K562 (cell line): ENCODE measurements around the gene KRTAP10-4. TPM values are rescaled to one million over a fixed set of nuclear protein-coding genes. Genes with fewer than 3 reads are reported as not detected.

Source experiments
- ATAC-seq: fragments of 200-7000 bp; cut with Tn5 transposase; 3 replicates; pipeline ENCODE4 v1.9.1; 2020; ENCODE audit warnings: moderate library complexity
- BruUV-seq: library from RNA; stranded (reverse); fragments of 400-500 nt; replicated peaks from 2 replicates; lab custom pipeline; 2021; lab: Mats Ljungman, UMichigan
- CTCF ChIA-PET: fragments of 300-600 bp; formaldehyde crosslinking; extraction: SDS; loops from one replicate; lab custom pipeline; 2021; ENCODE audit warnings: low intra/inter-chr PET ratio; lab: Yijun Ruan, JAX
- POLR2A ChIA-PET: fragments of 300-600, 350-650 bp; sonication (Branson Sonifier 250); formaldehyde crosslinking; extraction: SDS; loops from one replicate; lab custom pipeline; 2021; ENCODE audit warnings: antibody characterized with exemption, inconsistent platforms; lab: Yijun Ruan, JAX
- DNase-seq, 4 experiments: peaks; one replicate each; pipeline versions ENCODE4 v3.0.0 to v3.0.0-alpha.2; 2011 to 2018; ENCODE audit warnings: low spot score in 3 of 4, mixed read lengths in 3 of 4; ENCODE audit errors: extremely low read depth in 1 of 4
- FAIRE-seq: peaks from 2 replicates; lab custom pipeline; 2011; peaks lifted over from hg19 to GRCh38; lab: Jason Lieb, UNC
- H2AFZ ChIP-seq: 2 replicates; pipeline ENCODE4 v1.6.0; 2011; ENCODE audit warnings: low read depth, low read length, control low read depth, inconsistent platforms
- H3K27ac ChIP-seq: fragments of 200-600 bp; 3 replicates; pipeline ENCODE4 v1.8.0; 2011; ENCODE audit warnings: low read depth, mild to moderate bottlenecking, control low read depth, inconsistent platforms, low read length, moderate library complexity, mixed read lengths; ENCODE audit errors: extremely low read depth
- H3K27me3 ChIP-seq, 2 experiments: fragments of 300-600 bp in 1 of 2; 2 replicates in 1 of 2; 3 replicates in 1 of 2; pipeline versions ENCODE4 v1.6.0 to v1.8.0; 2011; ENCODE audit warnings: inconsistent platforms in 2 of 2, low read length in 2 of 2, mild to moderate bottlenecking in 1 of 2, mixed read lengths in 1 of 2, moderate library complexity in 1 of 2; ENCODE audit not compliant: control insufficient read depth in 2 of 2, insufficient read depth in 2 of 2
- H3K36me3 ChIP-seq: fragments of 300-600 bp; 3 replicates; pipeline ENCODE4 v1.8.0; 2011; ENCODE audit warnings: mild to moderate bottlenecking, low read length, inconsistent platforms; ENCODE audit not compliant: control insufficient read depth, insufficient read depth
- H3K4me1 ChIP-seq, 2 experiments: fragments of 200-600 bp in 1 of 2; replicated peaks in 1 of 2; 2 replicates in 1 of 2; 3 replicates in 1 of 2; pipeline versions ENCODE4 v1.5.1 to v1.8.0; 2011; ENCODE audit warnings: inconsistent platforms in 2 of 2, low read length in 2 of 2, mild to moderate bottlenecking in 1 of 2, mixed read lengths in 1 of 2, moderate library complexity in 1 of 2; ENCODE audit not compliant: control insufficient read depth in 2 of 2, insufficient read depth in 2 of 2
- H3K4me2 ChIP-seq: 2 replicates; pipeline ENCODE4 v1.6.1; 2011; ENCODE audit warnings: low read length, control low read depth, inconsistent platforms, mixed read lengths; ENCODE audit not compliant: insufficient read depth
- H3K4me3 ChIP-seq: fragments of 200-600 bp; sonication (generic), shearing (Covaris generic); 2 replicates; pipeline ENCODE4 v1.5.1; 2016; ENCODE audit warnings: control low read depth, inconsistent platforms
- H3K79me2 ChIP-seq: fragments of 200-600 bp; 3 replicates; pipeline ENCODE4 v1.8.0; 2011; ENCODE audit warnings: low read length, inconsistent platforms; ENCODE audit not compliant: control insufficient read depth, insufficient read depth
- H3K9ac ChIP-seq, 2 experiments: 2 replicates each; pipeline versions ENCODE4 v1.6.0 to v1.6.1; 2011; ENCODE audit warnings: low read depth in 2 of 2, low read length in 2 of 2, control low read depth in 1 of 2, inconsistent platforms in 1 of 2, mild to moderate bottlenecking in 1 of 2, mixed read lengths in 1 of 2; ENCODE audit not compliant: insufficient read depth in 1 of 2
- H3K9me1 ChIP-seq: one replicate; pipeline ENCODE4 v1.6.0; 2011; ENCODE audit warnings: inconsistent platforms, mild to moderate bottlenecking, low read length, moderate library complexity; ENCODE audit not compliant: control insufficient read depth, insufficient read depth
- H3K9me3 ChIP-seq: replicated peaks from 2 replicates; pipeline ENCODE4 v1.5.1; 2011; ENCODE audit warnings: low read depth, low read length, inconsistent platforms; ENCODE audit not compliant: control insufficient read depth, insufficient read depth
- H4K20me1 ChIP-seq: replicated peaks from 2 replicates; pipeline ENCODE4 v1.6.1; 2011; ENCODE audit warnings: low read length, inconsistent platforms, mixed read lengths; ENCODE audit not compliant: control insufficient read depth, insufficient read depth
- BRF1 ChIP-seq: IDR thresholded peaks from 3 replicates; pipeline ENCODE4 v1.6.1; 2011; ENCODE audit warnings: borderline replicate concordance, mild to moderate bottlenecking; ENCODE audit not compliant: insufficient read length; ENCODE audit errors: extremely low read depth
- CBFA2T2 ChIP-seq: fragments of 450-650 bp; conservative IDR thresholded peaks from 2 replicates; pipeline ENCODE4 v1.6.1; 2017; ENCODE audit warnings: mild to moderate bottlenecking
- ERF ChIP-seq: fragments of 450-650 bp; formaldehyde crosslinking; IDR thresholded peaks from 2 replicates; pipeline ENCODE4 v1.4.0; 2020; ENCODE audit warnings: mild to moderate bottlenecking, mixed read lengths
- KAT7 ChIP-seq: sonication (generic); formaldehyde crosslinking; IDR thresholded peaks from 2 replicates; pipeline ENCODE4 v1.8.0; 2022; ENCODE audit warnings: missing genetic modification reagents, mild to moderate bottlenecking, borderline replicate concordance
- MCM7 ChIP-seq, 2 experiments: fragments of 450-650 bp; IDR thresholded peaks; 2 replicates each; pipeline ENCODE4 v1.6.1; 2016 to 2018
- NFE2L1 ChIP-seq: fragments of 450-650 bp; IDR thresholded peaks from 2 replicates; pipeline ENCODE4 v1.6.1; 2016; ENCODE audit warnings: missing genetic modification characterization, low read depth, mild to moderate bottlenecking, missing compliant biosample characterization, moderate library complexity, borderline replicate concordance
- NFRKB ChIP-seq: fragments of 450-650 bp; IDR thresholded peaks from 2 replicates; pipeline ENCODE4 v1.6.1; 2016; ENCODE audit warnings: low read depth
- PHF21A ChIP-seq: fragments of 450-650 bp; IDR thresholded peaks from 2 replicates; pipeline ENCODE4 v1.6.1; 2017; ENCODE audit warnings: low read depth, borderline replicate concordance
- TARDBP ChIP-seq: fragments of 450-650 bp; IDR thresholded peaks from 2 replicates; pipeline ENCODE4 v1.6.1; 2016
- XRCC3 ChIP-seq: fragments of 450-650 bp; IDR thresholded peaks from 2 replicates; pipeline ENCODE4 v1.6.1; 2017; ENCODE audit warnings: mild to moderate bottlenecking, moderate library complexity
- ZNF134 ChIP-seq: fragments of 250-450 bp; sonication (Bioruptor Pico); conservative IDR thresholded peaks from 2 replicates; pipeline ENCODE4 v1.4.0; 2020
- ZNF407 ChIP-seq: fragments of 450-650 bp; IDR thresholded peaks from 2 replicates; pipeline ENCODE4 v1.6.1; 2016; ENCODE audit warnings: low read depth
- whole genome bisulfite sequencing: fragments of 100-300 bp; shearing (Covaris generic); methylation state at CpG from one replicate; pipeline ENCODE4 v1.1.6; 2016; ENCODE audit warnings: low coverage, mixed read lengths; ENCODE audit not compliant: insufficient coverage; ENCODE audit errors: missing lambda C conversion rate; 5-methylcytosine and 5-hydroxymethylcytosine counted together
- in situ Hi-C: fragments of 300-500 bp; cut with MboI; formaldehyde crosslinking; loops from 4 replicates; pipeline ENCODE4 v1.15.0; 2018; ENCODE audit warnings: inconsistent platforms, mixed read lengths
- intact Hi-C: fragments of 100-400 bp; cut with micrococcal nuclease; formaldehyde crosslinking; loops from 2 replicates; pipeline ENCODE4 v1.14.2; 2022
- polyA plus RNA-seq, 8 experiments: library from polyadenylated mRNA; depleted of rRNA in 4 of 8; stranded (reverse) in 5 of 8; unstranded in 3 of 8; fragments of >200 nt; fragmentation: Nextera tagmentation in 2 of 8; fragmentation: Illumina TruSeq in 1 of 8; extraction: Ambion mirVana in 2 of 8; extraction: Trizol in 1 of 8; gene quantifications; 2 replicates each; pipeline versions ENCODE4 v1.2.1 to v1.2.3, GENCODE V29; 2011 to 2014; ENCODE audit warnings: inconsistent platforms in 1 of 8, missing spikeins in 1 of 8
- total RNA-seq, 7 experiments: library from RNA; depleted of rRNA in 6 of 7; stranded (reverse); fragments of >200 nt in 6 of 7; fragmentation: Illumina TruSeq in 2 of 7; extraction: Trizol in 2 of 7; gene quantifications; 2 replicates each; pipeline versions ENCODE4 v1.2.1 to v1.2.3, GENCODE V29; 2011 to 2021; ENCODE audit warnings: low replicate concordance in 1 of 7
- TF ChIP-seq, protein P1 (sequence below): fragments of 450-650 bp; IDR thresholded peaks from 2 replicates; pipeline ENCODE4 v1.6.1; 2014; ENCODE audit warnings: low read depth, mild to moderate bottlenecking, moderate library complexity, borderline replicate concordance

KRTAP10-4 gene
- total and polyA plus RNA-seq, 9 of the 15 experiments (the other 6 are each of a cell fraction or from before 2014, with no cell fraction given): not detected

- no peaks in the 10 kb centered on the region for H4K20me1 ChIP-seq
- WGBS: 0% methylated on average over 17 of the region's 17 CpGs
- no peak overlapping the region for H3K4me3 ChIP-seq
- ATAC-seq (no peak), DNase-seq (no peak), FAIRE-seq (no peak)
- intact Hi-C loops: no loop called here
- no peak overlapping the region for H2AFZ ChIP-seq
- H3K27me3 ChIP-seq: peaks cover 9 to 43% of the 10 kb centered on the region in 2 experiments; a peak in 4 of 5 replicates
- H3K9me3 ChIP-seq: no peaks in the 10 kb centered on the region; the same call in 1 of the 2 replicates
- BruUV-seq: no TSS peak
- POLR2A ChIA-PET: no interaction called here
- H3K9me1 ChIP-seq: no peaks in the 10 kb centered on the region
- H3K36me3 ChIP-seq: no peaks in the 10 kb centered on the region
- in situ Hi-C loops: no loop called here
- H3K27ac ChIP-seq: no peak overlapping the region
- CTCF ChIA-PET: no interaction called here
- H3K4me1 ChIP-seq: peaks cover 0 to 16% of the 10 kb centered on the region in 2 experiments; a peak in 1 of 5 replicates
- no peaks in the 10 kb centered on the region for H3K79me2 ChIP-seq
- H3K4me2 ChIP-seq: no peak overlapping the region
- TF ChIP-seq ZNF407 (no peak), CBFA2T2 (no peak), NFRKB (no peak), BRF1 (no peak), MCM7 (IDR thresholded peaks at IDR 0.05) (no peak), ZNF134 (CRISPR knock-in tag) (no peak), TARDBP (no peak), XRCC3 (no peak), PHF21A (no peak), ERF (no peak), NFE2L1 (tag) (no peak), KAT7 (no peak)
- TF ChIP-seq, protein P1, sequence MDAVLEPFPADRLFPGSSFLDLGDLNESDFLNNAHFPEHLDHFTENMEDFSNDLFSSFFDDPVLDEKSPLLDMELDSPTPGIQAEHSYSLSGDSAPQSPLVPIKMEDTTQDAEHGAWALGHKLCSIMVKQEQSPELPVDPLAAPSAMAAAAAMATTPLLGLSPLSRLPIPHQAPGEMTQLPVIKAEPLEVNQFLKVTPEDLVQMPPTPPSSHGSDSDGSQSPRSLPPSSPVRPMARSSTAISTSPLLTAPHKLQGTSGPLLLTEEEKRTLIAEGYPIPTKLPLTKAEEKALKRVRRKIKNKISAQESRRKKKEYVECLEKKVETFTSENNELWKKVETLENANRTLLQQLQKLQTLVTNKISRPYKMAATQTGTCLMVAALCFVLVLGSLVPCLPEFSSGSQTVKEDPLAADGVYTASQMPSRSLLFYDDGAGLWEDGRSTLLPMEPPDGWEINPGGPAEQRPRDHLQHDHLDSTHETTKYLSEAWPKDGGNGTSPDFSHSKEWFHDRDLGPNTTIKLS: no peak
- TF ChIP-seq, all 486 proteins: peak for 0
- no peak overlapping the region for H3K9ac ChIP-seq
These were observed 29.8 kb downstream of the KRTAP10-4 start for GRCh38 chr21:44603109-44603875.
